WTC11 (cell line): ENCODE measurements around the gene CCDC158. TPM values are rescaled to one million over a fixed set of nuclear protein-coding genes. Genes with fewer than 3 reads are reported as not detected.

Experiments
- ATAC-seq: fragments of 200-7000 bp; cut with Tn5 transposase; 2 replicates; pipeline ENCODE4 v1.10.0; 2021; ENCODE audit warnings: mild to moderate bottlenecking, moderate library complexity
- CTCF ChIA-PET: fragments of 300-600 bp; sonication (Branson Sonifier 250); formaldehyde crosslinking; loops from one replicate; lab custom pipeline; 2021; ENCODE audit warnings: antibody characterized with exemption; lab: Charles Lee
- POLR2A ChIA-PET: fragments of 350-600 bp; sonication (Branson Sonifier 250); formaldehyde crosslinking; loops from one replicate; lab custom pipeline; 2021; ENCODE audit warnings: antibody characterized with exemption; lab: Charles Lee
- DNase-seq: peaks from one replicate; pipeline ENCODE4 v3.0.0; 2021; ENCODE audit warnings: low spot score
- H3K27ac Mint-ChIP-seq: 2 replicates; pipeline ENCODE4 v1.8.0; 2021; ENCODE audit warnings: mixed read lengths
- H3K27me3 Mint-ChIP-seq: 2 replicates; pipeline ENCODE4 v1.8.0; 2021; ENCODE audit warnings: low read depth, mild to moderate bottlenecking, moderate library complexity, mixed read lengths
- H3K36me3 Mint-ChIP-seq: 2 replicates; pipeline ENCODE4 v1.8.0; 2021; ENCODE audit warnings: mixed read lengths
- H3K4me1 Mint-ChIP-seq: 2 replicates; pipeline ENCODE4 v1.8.0; 2022; ENCODE audit warnings: mixed read lengths
- H3K4me3 Mint-ChIP-seq: 2 replicates; pipeline ENCODE4 v1.8.0; 2021; ENCODE audit warnings: mild to moderate bottlenecking, moderate library complexity, mixed read lengths
- H3K9me3 Mint-ChIP-seq: 2 replicates; pipeline ENCODE4 v1.8.0; 2021; ENCODE audit warnings: mixed read lengths
- ATF1 ChIP-seq: sonication (generic); formaldehyde crosslinking; IDR thresholded peaks from 2 replicates; pipeline ENCODE4 v1.8.1; 2023; ENCODE audit warnings: mild to moderate bottlenecking, moderate library complexity, missing genetic modification reagents
- ATF3 ChIP-seq: sonication (generic); formaldehyde crosslinking; conservative IDR thresholded peaks from 2 replicates; pipeline ENCODE4 v1.8.1; 2022; ENCODE audit warnings: mild to moderate bottlenecking, missing genetic modification reagents
- E2F4 ChIP-seq: sonication (generic); formaldehyde crosslinking; IDR thresholded peaks from 2 replicates; pipeline ENCODE4 v1.8.1; 2022; ENCODE audit warnings: low read depth, mild to moderate bottlenecking, moderate library complexity, missing genetic modification reagents, borderline replicate concordance
- ELF4 ChIP-seq: sonication (generic); formaldehyde crosslinking; IDR thresholded peaks from 2 replicates; pipeline ENCODE4 v1.8.1; 2022; ENCODE audit warnings: low read depth, mild to moderate bottlenecking, moderate library complexity, missing genetic modification reagents
- FOXK1 ChIP-seq: sonication (generic); formaldehyde crosslinking; IDR thresholded peaks from 2 replicates; pipeline ENCODE4 v1.8.0; 2022; ENCODE audit warnings: mild to moderate bottlenecking, moderate library complexity, missing genetic modification reagents
- FOXP1 ChIP-seq: sonication (generic); formaldehyde crosslinking; IDR thresholded peaks from 2 replicates; pipeline ENCODE4 v1.8.0; 2022; ENCODE audit warnings: missing genetic modification reagents, mild to moderate bottlenecking, moderate library complexity, borderline replicate concordance
- JUN ChIP-seq: sonication (generic); formaldehyde crosslinking; IDR thresholded peaks from 2 replicates; pipeline ENCODE4 v1.8.0; 2023; ENCODE audit warnings: mild to moderate bottlenecking, missing genetic modification reagents
- NFE2L1 ChIP-seq: sonication (generic); formaldehyde crosslinking; IDR thresholded peaks from 2 replicates; pipeline ENCODE4 v1.8.1; 2023; ENCODE audit warnings: missing genetic modification reagents
- NFYB ChIP-seq: sonication (generic); formaldehyde crosslinking; conservative IDR thresholded peaks from 2 replicates; pipeline ENCODE4 v1.8.0; 2022; ENCODE audit warnings: low read depth, missing genetic modification reagents
- RORB ChIP-seq: fragments of 250-450 bp; sonication (Bioruptor Pico); IDR thresholded peaks from 2 replicates; pipeline ENCODE4 v1.9.0; 2021; ENCODE audit warnings: mild to moderate bottlenecking
- SMAD3 ChIP-seq: sonication (generic); formaldehyde crosslinking; IDR thresholded peaks from 2 replicates; pipeline ENCODE4 v1.8.0; 2022; ENCODE audit warnings: missing genetic modification reagents, mild to moderate bottlenecking, borderline replicate concordance
- TEAD1 ChIP-seq: sonication (generic); formaldehyde crosslinking; IDR thresholded peaks from 2 replicates; pipeline ENCODE4 v1.8.0; 2022; ENCODE audit warnings: mild to moderate bottlenecking, missing genetic modification reagents
- USF1 ChIP-seq: sonication (generic); formaldehyde crosslinking; IDR thresholded peaks from 2 replicates; pipeline ENCODE4 v1.8.0; 2022; ENCODE audit warnings: mild to moderate bottlenecking, missing genetic modification reagents
- USF2 ChIP-seq: sonication (generic); formaldehyde crosslinking; IDR thresholded peaks from 2 replicates; pipeline ENCODE4 v1.8.1; 2023; ENCODE audit warnings: mild to moderate bottlenecking, missing genetic modification reagents, moderate library complexity
- ZNF138 ChIP-seq: sonication (generic); formaldehyde crosslinking; conservative IDR thresholded peaks from 2 replicates; pipeline ENCODE4 v1.8.1; 2022; ENCODE audit warnings: mild to moderate bottlenecking, moderate library complexity, missing genetic modification reagents
- ZNF416 ChIP-seq: fragments of 250-450 bp; sonication (Bioruptor Pico); IDR thresholded peaks from 2 replicates; pipeline ENCODE4 v1.9.0; 2021; ENCODE audit warnings: mild to moderate bottlenecking, inconsistent platforms
- ZNF512 ChIP-seq: sonication (generic); formaldehyde crosslinking; IDR thresholded peaks from 2 replicates; pipeline ENCODE4 v1.8.1; 2022; ENCODE audit warnings: missing genetic modification reagents, borderline replicate concordance
- total RNA-seq: library from RNA; stranded (reverse); gene quantifications from 3 replicates; pipeline ENCODE4 v1.2.3, GENCODE V29; 2021
- TF ChIP-seq, protein P1 (sequence below): sonication (generic); formaldehyde crosslinking; IDR thresholded peaks from 2 replicates; pipeline ENCODE4 v1.8.0; 2022; ENCODE audit warnings: mild to moderate bottlenecking, missing genetic modification reagents
- TF ChIP-seq, protein P2 (sequence below): sonication (generic); formaldehyde crosslinking; IDR thresholded peaks from 2 replicates; pipeline ENCODE4 v1.8.1; 2023; ENCODE audit warnings: mild to moderate bottlenecking, moderate library complexity, missing genetic modification reagents
- TF ChIP-seq, protein P3 (sequence below): fragments of 250-450 bp; sonication (Bioruptor Pico); IDR thresholded peaks from 2 replicates; pipeline ENCODE4 v1.8.0; 2021; ENCODE audit warnings: mild to moderate bottlenecking

The CCDC158 gene
- total RNA-seq, 1 experiment from 2014 or later: 0.15 TPM

- DNase-seq (no peak), ATAC-seq (no peak)
- no peaks in the 10 kb centered on the region for H3K9me3 Mint-ChIP-seq
- no peaks in the 10 kb centered on the region; the same call in 1 of the 2 replicates for H3K27me3 Mint-ChIP-seq
- no peak overlapping the region; the same call in 1 of the 2 replicates for H3K27ac Mint-ChIP-seq
- ChIA-PET CTCF (no interaction called here), POLR2A (interaction anchor here (0.6 kb wide), 1 partner anchor 8 kb away, joined by 3 read pairs; no protein-coding TSS in a partner anchor)
- TF ChIP-seq, protein P1, sequence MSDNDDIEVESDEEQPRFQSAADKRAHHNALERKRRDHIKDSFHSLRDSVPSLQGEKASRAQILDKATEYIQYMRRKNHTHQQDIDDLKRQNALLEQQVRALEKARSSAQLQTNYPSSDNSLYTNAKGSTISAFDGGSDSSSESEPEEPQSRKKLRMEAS (CRISPR knock-in tag): no peak
- no peak for TF ChIP-seq FOXK1 (CRISPR knock-in tag)
- no peak for TF ChIP-seq USF1 (CRISPR knock-in tag)
- H3K4me3 Mint-ChIP-seq: no peak overlapping the region
- H3K4me1 Mint-ChIP-seq: peaks cover 32% of the 10 kb centered on the region
- no peaks in the 10 kb centered on the region for H3K36me3 Mint-ChIP-seq
Observed at GRCh38 chr4:76449362-76449767, 28.4 kb upstream of the CCDC158 start.

DNA sequence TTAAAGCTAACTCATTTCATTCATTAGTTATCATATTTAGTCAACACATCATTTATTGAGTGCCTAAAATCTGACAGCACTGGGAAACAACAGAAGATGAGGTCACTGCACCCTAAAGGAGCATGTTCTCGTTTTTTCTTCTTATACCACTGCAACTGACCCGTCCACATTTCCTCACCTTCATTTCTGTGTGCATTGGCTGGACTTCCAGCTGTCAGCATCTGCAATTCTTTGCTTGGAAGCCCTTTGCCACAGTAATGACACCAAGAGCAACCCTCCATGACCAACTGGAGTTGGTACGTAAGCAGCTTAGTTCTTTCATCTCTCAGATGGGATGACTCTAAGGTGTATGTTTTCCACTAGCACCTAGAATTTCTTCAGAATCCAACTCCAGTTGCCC lies 27.3 kb upstream of the CCDC158 start:
- TF ChIP-seq ATF3: no peak
- TF ChIP-seq ATF1 (CRISPR knock-in tag): no peak
- no peak for TF ChIP-seq E2F4
- TF ChIP-seq, protein P2, sequence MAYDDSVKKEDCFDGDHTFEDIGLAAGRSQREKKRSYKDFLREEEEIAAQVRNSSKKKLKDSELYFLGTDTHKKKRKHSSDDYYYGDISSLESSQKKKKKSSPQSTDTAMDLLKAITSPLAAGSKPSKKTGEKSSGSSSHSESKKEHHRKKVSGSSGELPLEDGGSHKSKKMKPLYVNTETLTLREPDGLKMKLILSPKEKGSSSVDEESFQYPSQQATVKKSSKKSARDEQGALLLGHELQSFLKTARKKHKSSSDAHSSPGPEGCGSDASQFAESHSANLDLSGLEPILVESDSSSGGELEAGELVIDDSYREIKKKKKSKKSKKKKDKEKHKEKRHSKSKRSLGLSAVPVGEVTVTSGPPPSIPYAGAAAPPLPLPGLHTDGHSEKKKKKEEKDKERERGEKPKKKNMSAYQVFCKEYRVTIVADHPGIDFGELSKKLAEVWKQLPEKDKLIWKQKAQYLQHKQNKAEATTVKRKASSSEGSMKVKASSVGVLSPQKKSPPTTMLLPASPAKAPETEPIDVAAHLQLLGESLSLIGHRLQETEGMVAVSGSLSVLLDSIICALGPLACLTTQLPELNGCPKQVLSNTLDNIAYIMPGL: no peak
- TF ChIP-seq USF2 (CRISPR knock-in tag): no peak
- TF ChIP-seq, all 79 proteins: peak for 0
- no peak overlapping the region for H3K27ac Mint-ChIP-seq
- peaks cover 38% of the 10 kb centered on the region for H3K4me1 Mint-ChIP-seq
- H3K4me3 Mint-ChIP-seq: no peak overlapping the region
- H3K9me3 Mint-ChIP-seq: no peaks in the 10 kb centered on the region
- H3K27me3 Mint-ChIP-seq: no peaks in the 10 kb centered on the region; the same call in 1 of the 2 replicates
- ATAC-seq: no peak
- no peaks in the 10 kb centered on the region for H3K36me3 Mint-ChIP-seq
- DNase-seq: no peak
- POLR2A ChIA-PET: no interaction called here
- CTCF ChIA-PET: interaction anchor here (1.1 to 1.5 kb wide), 2 partner anchors 13 to 57 kb away, joined by 4 to 9 read pairs; partner anchors contain the start of gene SHROOM3

- no peaks in the 10 kb centered on the region for H3K36me3 Mint-ChIP-seq
- DNase-seq: no peak
- no peak for ATAC-seq
- no peaks in the 10 kb centered on the region; the same call in 1 of the 2 replicates for H3K27me3 Mint-ChIP-seq
- H3K9me3 Mint-ChIP-seq: no peaks in the 10 kb centered on the region
- H3K4me3 Mint-ChIP-seq: no peak overlapping the region
- ChIA-PET POLR2A (no interaction called here), CTCF (interaction anchor here (1.5 kb wide), 1 partner anchor 57 kb away, joined by 9 read pairs; no protein-coding TSS in a partner anchor)
- no peak overlapping the region for H3K27ac Mint-ChIP-seq
- peaks cover 45% of the 10 kb centered on the region for H3K4me1 Mint-ChIP-seq
- TF ChIP-seq NFYB (CRISPR knock-in tag): no peak
Observed at GRCh38 chr4:76447393-76447851, 26.5 kb upstream of the CCDC158 start.

- Mint-ChIP-seq H3K27me3 (no peaks in the 10 kb centered on the region; the same call in 1 of the 2 replicates), H3K4me3 (no peak overlapping the region), H3K9me3 (no peaks in the 10 kb centered on the region), H3K4me1 (peaks cover 53% of the 10 kb centered on the region), H3K36me3 (no peaks in the 10 kb centered on the region), H3K27ac (no peak overlapping the region)
- DNase-seq (no peak), ATAC-seq (no peak)
- ChIA-PET POLR2A (no interaction called here), CTCF (no interaction called here)
- TF ChIP-seq ZNF138 (CRISPR knock-in tag): no peak
- TF ChIP-seq TEAD1: no peak
- no peak for TF ChIP-seq ZNF512 (CRISPR knock-in tag)
- TF ChIP-seq JUN (CRISPR knock-in tag): no peak
- TF ChIP-seq, protein P3, sequence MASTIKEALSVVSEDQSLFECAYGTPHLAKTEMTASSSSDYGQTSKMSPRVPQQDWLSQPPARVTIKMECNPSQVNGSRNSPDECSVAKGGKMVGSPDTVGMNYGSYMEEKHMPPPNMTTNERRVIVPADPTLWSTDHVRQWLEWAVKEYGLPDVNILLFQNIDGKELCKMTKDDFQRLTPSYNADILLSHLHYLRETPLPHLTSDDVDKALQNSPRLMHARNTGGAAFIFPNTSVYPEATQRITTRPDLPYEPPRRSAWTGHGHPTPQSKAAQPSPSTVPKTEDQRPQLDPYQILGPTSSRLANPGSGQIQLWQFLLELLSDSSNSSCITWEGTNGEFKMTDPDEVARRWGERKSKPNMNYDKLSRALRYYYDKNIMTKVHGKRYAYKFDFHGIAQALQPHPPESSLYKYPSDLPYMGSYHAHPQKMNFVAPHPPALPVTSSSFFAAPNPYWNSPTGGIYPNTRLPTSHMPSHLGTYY (CRISPR knock-in tag): no peak
- TF ChIP-seq ZNF416 (CRISPR knock-in tag): no peak
- TF ChIP-seq SMAD3 (CRISPR knock-in tag): no peak
- no peak for TF ChIP-seq NFE2L1
- no peak for TF ChIP-seq ELF4 (CRISPR knock-in tag)
- no peak for TF ChIP-seq E2F4
- no peak for TF ChIP-seq FOXP1
- no peak for TF ChIP-seq RORB (CRISPR knock-in tag)
Observed at GRCh38 chr4:76445911-76446310, 25.0 kb upstream of the CCDC158 start.
